HG03159 (cell line): ENCODE measurements around the gene NFKBIZ.

Experiments
- ATAC-seq: cut with Tn5 transposase; IDR thresholded peaks from one replicate; pipeline ENCODE4 v1.9.1; 2021; ENCODE audit warnings: mild to moderate bottlenecking, moderate library complexity; ENCODE audit not compliant: unreplicated experiment

The NFKBIZ gene, protein sequence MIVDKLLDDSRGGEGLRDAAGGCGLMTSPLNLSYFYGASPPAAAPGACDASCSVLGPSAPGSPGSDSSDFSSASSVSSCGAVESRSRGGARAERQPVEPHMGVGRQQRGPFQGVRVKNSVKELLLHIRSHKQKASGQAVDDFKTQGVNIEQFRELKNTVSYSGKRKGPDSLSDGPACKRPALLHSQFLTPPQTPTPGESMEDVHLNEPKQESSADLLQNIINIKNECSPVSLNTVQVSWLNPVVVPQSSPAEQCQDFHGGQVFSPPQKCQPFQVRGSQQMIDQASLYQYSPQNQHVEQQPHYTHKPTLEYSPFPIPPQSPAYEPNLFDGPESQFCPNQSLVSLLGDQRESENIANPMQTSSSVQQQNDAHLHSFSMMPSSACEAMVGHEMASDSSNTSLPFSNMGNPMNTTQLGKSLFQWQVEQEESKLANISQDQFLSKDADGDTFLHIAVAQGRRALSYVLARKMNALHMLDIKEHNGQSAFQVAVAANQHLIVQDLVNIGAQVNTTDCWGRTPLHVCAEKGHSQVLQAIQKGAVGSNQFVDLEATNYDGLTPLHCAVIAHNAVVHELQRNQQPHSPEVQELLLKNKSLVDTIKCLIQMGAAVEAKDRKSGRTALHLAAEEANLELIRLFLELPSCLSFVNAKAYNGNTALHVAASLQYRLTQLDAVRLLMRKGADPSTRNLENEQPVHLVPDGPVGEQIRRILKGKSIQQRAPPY

DNA sequence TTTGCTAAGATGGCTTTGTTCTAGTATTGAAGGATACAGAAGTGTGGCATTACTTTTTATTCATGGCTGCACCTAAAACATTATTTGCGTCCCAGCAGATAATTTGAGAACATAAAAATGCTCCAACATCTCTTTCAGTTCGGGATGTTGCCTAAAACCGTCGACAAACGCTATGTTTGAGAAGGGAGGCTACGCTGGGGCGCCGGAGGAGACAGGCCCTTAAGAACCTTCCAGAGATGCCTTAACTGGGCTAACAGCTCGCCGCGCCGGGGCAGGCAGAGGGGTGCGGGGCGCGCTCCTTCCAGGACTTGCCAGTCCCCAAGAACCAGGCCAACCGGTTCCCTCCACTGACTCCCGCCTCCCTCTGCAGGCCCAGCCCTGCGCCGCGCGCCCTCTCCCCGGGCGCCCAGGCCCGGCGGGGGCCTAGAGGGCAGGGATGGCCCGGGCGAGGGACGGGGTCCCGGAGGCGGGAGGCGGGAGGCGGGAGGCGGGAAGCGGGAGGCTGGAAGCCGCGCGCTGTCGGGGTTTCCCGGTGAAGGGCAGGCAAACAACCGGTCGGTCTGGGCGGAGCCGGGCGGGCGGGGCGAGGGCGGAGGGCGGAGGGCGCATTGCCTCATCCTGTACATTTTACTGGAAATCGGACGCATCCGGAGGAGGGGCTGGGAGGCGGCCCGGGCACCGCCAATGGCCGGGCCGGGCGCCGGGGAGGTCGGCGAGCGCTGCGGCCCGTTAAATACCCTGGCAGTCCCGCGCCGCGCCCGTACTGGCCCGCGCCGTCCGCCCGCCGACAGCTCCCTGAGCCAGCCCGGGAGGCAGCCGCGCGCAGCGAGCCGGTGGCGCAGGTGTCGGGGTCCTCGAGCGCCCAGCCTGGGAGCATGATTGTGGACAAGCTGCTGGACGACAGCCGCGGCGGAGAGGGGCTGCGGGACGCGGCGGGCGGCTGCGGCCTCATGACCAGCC is at the start of gene NFKBIZ:
Gene NFKBIZ, plus strand, starts transcription at position 761 of the 960 bp plus-strand sequence. Its CDS starts 115 bp downstream, at position 876.
- ATAC-seq = peak; percentile 74

GRCh38 chr3:101801174-101801573 is 48.1 kb upstream of the NFKBIZ start:
- ATAC-seq = no peak

GRCh38 chr3:101802179-101802578 is 47.1 kb upstream of the NFKBIZ start:
- ATAC-seq = no peak

GRCh38 chr3:101803173-101803782 is 46.0 kb upstream of the NFKBIZ start:
- ATAC-seq = peak; percentile 93

DNA sequence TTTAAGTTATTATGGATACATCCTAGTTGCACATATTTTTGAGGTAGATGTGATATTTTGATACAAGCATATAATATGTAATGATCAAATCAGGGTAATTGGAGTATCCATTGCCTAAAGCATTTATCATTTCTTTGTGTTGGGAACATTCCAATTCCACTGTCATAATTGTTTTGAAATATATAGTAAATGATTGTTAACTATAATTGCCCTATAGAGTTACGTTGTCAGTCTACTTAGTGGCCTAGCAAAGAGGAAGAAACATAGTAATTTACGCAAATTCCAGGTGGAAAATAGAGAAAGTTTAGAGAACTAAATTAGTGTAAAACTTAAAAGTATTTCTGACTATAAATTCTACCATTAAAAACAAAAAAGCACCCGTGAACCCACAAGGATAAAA is 45.4 kb upstream of the NFKBIZ start:
- ATAC-seq = no peak

- ATAC-seq = no peak
Observed at GRCh38 chr3:101806491-101806890, 42.8 kb upstream of the NFKBIZ start.

DNA sequence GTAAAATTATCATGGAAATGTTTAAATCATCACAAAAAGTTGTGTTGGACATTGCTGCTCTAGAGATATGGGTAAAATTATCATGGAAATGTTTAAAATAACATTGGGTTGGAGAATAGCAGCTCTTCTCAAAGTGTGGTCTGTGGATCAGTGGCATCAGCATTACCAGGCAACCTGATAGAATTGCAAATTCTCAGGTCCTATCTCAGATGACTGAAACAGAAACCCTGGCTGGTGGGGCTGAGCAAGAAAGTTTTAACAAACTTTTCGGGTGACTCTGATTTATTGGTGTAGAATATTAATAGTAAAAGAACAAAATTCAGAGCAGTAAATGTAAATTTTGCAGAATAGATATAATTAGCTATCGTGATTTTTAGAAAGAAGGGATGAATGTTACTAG is 41.4 kb upstream of the NFKBIZ start:
- peak; percentile 65 for ATAC-seq

DNA sequence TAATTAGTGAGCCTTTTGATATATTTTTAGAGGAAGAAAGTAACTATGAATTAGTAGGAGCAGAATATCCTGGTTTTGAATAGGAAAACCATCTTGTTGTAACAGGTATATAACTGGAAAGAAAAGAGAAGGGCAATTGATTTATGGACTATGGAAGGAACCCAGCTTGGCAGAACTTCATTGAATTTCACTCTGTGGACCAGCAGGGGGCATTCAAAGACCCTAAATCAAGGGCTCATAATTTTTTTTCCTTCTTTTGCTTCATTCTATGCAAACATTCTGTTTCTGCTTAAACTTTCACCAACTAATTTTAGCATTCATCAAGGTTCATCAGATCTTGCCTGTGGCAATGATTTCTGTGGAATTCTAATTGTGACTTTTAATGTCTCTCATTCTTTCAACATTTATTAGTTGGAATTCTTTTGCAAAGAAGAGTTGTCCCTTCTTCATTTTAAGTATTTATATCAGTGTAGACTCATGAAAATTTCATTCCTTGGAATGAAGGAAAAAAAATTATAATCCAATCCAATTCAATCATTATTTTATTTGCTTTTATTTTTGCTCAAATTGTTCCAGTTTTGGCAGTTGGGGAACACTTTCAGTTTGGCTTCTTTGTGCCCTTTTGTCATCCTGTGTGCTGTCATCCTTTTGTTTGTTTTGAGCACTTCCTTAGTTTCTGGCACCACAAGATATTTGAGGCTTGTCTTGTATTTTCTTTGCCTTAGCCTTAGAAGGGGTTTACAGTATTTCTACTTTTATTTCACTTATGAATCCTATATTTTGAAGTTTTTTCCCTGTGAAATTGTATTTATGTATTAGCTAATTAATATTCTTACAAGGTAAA is 39.9 kb upstream of the NFKBIZ start:
- peak; percentile 42 for ATAC-seq

- no peak for ATAC-seq
Observed at GRCh38 chr3:101810022-101810418, 39.3 kb upstream of the NFKBIZ start.

DNA sequence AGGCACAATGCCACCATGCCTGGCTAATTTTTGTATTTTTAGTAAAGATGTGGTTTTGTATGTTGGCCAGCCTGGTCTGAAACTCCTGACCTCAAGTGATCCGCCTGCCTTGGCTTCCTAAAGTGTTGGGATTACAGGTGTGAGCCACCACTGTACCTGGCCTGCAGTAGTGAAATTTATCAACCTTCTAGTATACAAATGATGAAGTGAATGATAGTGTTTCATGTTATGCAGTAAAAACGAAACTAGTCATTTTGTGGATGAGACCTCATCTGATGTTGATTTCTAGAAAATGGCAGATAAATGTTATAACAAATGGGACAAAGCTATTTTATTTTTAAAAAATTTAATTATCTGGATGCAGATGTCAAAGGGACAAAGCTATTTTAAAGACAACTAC is 37.4 kb upstream of the NFKBIZ start:
- ATAC-seq = no peak

- no peak for ATAC-seq
Observed at GRCh38 chr3:101812895-101813294, 36.4 kb upstream of the NFKBIZ start.

DNA sequence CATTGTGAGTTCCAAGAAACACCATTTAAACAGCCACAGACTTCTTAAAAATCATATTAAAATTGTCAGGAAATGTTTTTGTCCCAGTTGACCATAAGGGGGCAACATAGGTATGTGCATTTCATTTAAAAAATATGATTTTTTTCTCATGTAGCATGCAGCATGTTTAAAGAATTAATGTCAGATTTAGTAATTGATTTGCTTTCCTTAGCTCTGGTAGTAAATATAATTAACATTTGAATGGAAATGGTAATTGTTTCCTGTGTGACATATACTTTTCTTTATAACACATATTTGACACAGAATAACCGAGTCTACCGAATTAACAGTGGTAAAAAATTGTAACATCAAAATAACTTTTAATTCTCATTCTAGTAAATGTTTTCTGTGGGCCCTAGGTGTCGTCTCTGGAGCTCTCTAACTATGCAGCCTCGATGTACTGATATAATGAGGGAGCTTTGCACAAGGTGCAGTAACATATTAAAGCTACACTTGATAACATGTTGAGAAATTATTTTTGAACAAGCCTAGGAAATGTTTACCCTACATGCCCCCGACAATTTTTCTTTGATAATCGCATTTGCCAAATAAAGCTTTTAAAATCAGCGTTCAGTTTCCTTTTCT is 35.4 kb upstream of the NFKBIZ start:
- ATAC-seq = no peak

GRCh38 chr3:101814835-101815234 is 34.5 kb upstream of the NFKBIZ start:
- no peak for ATAC-seq

DNA sequence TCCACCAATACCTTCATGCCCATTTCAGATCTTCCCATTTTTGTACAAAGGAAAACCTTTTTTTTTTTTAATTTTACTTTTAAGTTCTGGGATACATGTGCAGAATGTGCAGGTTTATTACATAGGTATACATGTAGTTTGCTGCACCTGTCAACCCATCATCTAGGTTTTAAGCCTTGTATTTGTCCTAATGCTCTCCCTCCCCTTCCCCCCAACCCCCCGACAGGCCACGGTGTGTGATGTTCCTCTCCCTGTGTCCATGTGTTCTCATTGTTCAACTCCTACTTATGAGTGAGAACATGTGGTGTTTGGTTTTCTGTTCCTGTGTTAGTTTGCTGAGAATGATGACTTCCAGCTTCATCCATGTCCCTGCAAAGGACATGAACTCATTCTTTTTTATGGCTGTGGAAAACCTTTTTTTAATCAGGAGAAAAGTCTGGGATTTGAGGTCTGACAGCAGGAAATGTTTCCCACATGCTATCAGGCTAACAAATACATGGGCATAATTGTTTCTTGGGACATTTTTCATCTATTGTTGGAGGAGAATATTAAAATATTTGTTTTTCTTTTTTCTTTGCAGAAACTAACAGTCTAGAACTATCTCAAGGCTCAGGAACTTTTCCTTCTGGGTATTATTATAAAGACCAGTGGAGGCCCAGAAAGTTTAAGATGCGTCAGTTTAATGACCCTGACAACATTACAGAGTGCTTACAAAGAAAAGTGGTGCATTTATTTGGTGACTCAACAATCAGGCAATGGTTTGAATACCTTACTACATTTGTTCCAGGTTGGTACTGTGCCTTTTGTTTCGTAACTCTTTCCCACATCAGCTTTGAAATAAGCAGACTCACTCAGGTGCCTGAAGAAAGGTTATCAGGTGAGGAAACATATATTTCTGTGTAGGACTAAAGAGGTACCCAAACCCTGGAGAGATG is 32.8 kb upstream of the NFKBIZ start:
- no peak for ATAC-seq

DNA sequence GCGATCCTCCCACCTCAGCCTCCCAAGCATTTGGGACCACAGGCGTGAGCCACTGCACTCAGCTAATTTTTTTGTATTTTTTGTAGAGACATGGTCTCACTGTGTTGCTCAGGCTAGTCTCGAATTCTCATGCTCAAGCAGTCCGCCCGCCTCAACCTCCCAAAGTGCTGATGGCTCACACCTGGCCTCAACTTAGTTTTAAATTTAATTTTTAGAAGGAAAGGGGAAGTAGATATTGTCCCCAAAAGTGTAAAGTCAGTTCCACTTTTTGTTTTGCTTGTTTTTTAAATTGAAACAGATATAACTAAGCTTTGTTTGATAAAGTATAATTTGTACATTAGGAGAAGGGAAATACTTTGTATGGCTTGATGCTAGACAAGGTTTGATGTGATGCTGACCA is 31.3 kb upstream of the NFKBIZ start:
- ATAC-seq = peak; percentile 40

- ATAC-seq = peak; percentile 53
Observed at GRCh38 chr3:101819649-101820206, 29.6 kb upstream of the NFKBIZ start.

GRCh38 chr3:101821503-101821902 is 27.8 kb upstream of the NFKBIZ start:
- ATAC-seq = no peak

DNA sequence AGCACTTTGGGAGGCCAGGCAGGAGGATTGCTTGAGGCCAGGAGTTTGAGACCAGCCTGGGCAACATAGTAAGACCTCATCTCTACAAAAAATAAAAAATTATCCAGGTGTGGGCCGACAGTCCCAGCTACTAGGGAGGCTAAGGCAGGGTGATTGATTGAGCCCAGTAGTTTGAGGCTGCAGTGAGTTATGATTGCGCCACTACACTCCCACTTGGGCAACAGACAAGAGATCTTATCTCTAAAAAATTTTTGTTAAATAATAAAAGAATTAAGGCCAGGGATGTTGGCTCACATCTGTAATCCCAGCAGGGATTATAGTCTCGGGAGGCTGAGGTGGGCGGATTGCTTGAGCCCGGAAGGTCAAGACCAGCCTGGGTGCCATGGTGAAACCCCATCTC is 25.8 kb upstream of the NFKBIZ start:
- ATAC-seq = no peak
